Type B pancreatic cell (in vitro differentiated cells): ENCODE results near the gene ERF. TPM values are rescaled to one million over a fixed set of nuclear protein-coding genes. Genes with fewer than 3 reads are reported as not detected.

ENCODE experiments used
- DNase-seq: peaks from one replicate; pipeline ENCODE4 v3.0.0; 2021; ENCODE audit warnings: mixed read lengths; ENCODE audit not compliant: unreplicated experiment; ENCODE audit errors: extremely low spot score
- H3K27ac Mint-ChIP-seq: 2 replicates; pipeline ENCODE4 v1.8.0; 2021; ENCODE audit warnings: mild to moderate bottlenecking, mixed read lengths
- H3K27me3 Mint-ChIP-seq: 2 replicates; pipeline ENCODE4 v1.8.0; 2021; ENCODE audit warnings: mixed read lengths
- H3K36me3 Mint-ChIP-seq: 2 replicates; pipeline ENCODE4 v1.8.0; 2021; ENCODE audit warnings: mixed read lengths
- H3K4me1 Mint-ChIP-seq: one replicate; pipeline ENCODE4 v1.8.0; 2021; ENCODE audit warnings: mixed read lengths; ENCODE audit not compliant: unreplicated experiment
- H3K4me3 Mint-ChIP-seq: 2 replicates; pipeline ENCODE4 v1.8.0; 2021; ENCODE audit warnings: mild to moderate bottlenecking, mixed read lengths
- H3K9me3 Mint-ChIP-seq: 2 replicates; pipeline ENCODE4 v1.8.0; 2021; ENCODE audit warnings: mixed read lengths
- total RNA-seq: library from RNA; stranded (reverse); gene quantifications from 2 replicates; pipeline ENCODE4 v1.2.1, GENCODE V29; 2021; ENCODE audit warnings: low replicate concordance
- TF ChIP-seq, protein P1 (sequence below): fragments of 200-600 bp; sonication (generic); conservative IDR thresholded peaks from 2 replicates; pipeline ENCODE4 v1.5.0; 2021; ENCODE audit warnings: antibody characterized with exemption, mild to moderate bottlenecking

ERF gene
- total RNA-seq, 1 donor from 2014 or later: 78.9 TPM

- Mint-ChIP-seq H3K4me3 (no peak overlapping the region), H3K9me3 (no peaks in the 10 kb centered on the region), H3K27me3 (no peaks in the 10 kb centered on the region), H3K27ac (no peak overlapping the region), H3K36me3 (peaks cover 21% of the 10 kb centered on the region), H3K4me1 (peaks cover 7% of the 10 kb centered on the region)
- TF ChIP-seq, protein P1, sequence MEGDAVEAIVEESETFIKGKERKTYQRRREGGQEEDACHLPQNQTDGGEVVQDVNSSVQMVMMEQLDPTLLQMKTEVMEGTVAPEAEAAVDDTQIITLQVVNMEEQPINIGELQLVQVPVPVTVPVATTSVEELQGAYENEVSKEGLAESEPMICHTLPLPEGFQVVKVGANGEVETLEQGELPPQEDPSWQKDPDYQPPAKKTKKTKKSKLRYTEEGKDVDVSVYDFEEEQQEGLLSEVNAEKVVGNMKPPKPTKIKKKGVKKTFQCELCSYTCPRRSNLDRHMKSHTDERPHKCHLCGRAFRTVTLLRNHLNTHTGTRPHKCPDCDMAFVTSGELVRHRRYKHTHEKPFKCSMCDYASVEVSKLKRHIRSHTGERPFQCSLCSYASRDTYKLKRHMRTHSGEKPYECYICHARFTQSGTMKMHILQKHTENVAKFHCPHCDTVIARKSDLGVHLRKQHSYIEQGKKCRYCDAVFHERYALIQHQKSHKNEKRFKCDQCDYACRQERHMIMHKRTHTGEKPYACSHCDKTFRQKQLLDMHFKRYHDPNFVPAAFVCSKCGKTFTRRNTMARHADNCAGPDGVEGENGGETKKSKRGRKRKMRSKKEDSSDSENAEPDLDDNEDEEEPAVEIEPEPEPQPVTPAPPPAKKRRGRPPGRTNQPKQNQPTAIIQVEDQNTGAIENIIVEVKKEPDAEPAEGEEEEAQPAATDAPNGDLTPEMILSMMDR: no peak
- DNase-seq: no peak
Measured at GRCh38 chr19:42232435-42232834, 22.5 kb downstream of the ERF start.

- Mint-ChIP-seq H3K27me3 (no peaks in the 10 kb centered on the region), H3K4me1 (peaks cover 7% of the 10 kb centered on the region), H3K36me3 (peaks cover 21% of the 10 kb centered on the region), H3K27ac (no peak overlapping the region), H3K4me3 (no peak overlapping the region), H3K9me3 (no peaks in the 10 kb centered on the region)
- TF ChIP-seq, protein P1: no peak
- DNase-seq: no peak
Measured at GRCh38 chr19:42230571-42230970, 24.4 kb downstream of the ERF start.

DNA sequence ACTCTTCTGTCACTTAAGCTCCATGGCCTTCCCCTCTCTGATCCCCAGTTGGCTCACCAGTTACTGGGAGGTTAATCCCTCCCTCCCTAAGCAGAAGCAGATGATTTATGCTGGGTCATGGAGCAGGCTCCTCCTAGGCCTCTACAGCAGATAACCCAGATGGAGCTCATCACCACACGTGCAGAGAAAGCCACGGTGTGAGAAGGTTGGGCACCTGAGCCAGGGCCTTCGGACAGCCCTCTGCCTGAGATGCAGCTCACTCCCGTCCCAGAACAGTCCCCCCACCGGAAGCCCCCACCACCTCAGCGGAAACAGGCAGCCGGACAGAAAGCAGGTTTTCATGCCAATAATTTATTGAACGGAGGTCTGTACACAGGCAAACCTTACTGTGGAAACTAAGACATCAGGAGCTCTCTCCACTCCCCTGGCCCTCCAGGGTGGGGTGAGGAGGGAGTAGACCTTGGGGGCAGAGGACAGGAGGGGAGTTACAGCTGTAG is 25.0 kb downstream of the ERF start:
- TF ChIP-seq, protein P1: no peak

DNA sequence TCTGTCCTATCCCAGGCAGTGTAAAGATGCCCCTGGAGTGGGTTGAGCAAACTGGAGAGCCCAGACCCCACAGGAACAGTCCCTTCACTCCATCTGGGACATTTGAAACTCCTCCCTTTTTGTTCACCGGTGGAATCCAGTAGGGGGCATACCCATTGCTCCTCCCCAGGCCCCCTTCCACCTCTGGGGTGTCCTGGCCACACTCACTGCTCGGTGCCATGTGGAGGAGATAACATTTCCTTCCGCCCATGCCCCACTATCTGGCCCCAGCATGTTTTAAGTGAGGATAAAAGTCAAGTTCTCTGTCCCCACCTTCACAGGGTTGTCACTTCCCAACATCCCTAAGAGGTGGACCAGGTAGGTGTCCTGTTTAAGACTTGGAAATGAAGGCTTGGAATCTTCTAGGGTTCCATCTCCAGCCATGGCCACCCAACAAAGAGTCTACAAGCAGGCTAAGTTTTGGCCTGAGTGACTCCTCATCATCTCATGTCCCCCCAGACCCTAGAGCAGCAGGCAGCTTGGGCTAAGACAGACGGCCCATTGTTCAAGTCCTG is 25.6 kb downstream of the ERF start:
- H3K27ac Mint-ChIP-seq: peak overlapping the region; percentile 31

More for the DNA sequence above, 25.0 kb downstream of the ERF start:
- Mint-ChIP-seq H3K27me3 (no peaks in the 10 kb centered on the region), H3K4me3 (no peak overlapping the region), H3K4me1 (peaks cover 7% of the 10 kb centered on the region), H3K36me3 (peaks cover 19% of the 10 kb centered on the region), H3K9me3 (no peaks in the 10 kb centered on the region), H3K27ac (peak overlapping the region; percentile 31)
- DNase-seq: no peak

GRCh38 chr19:42228641-42229040 is 26.3 kb downstream of the ERF start:
- Mint-ChIP-seq H3K4me1 (peaks cover 7% of the 10 kb centered on the region), H3K4me3 (no peak overlapping the region), H3K27ac (no peak overlapping the region), H3K36me3 (peaks cover 19% of the 10 kb centered on the region), H3K27me3 (no peaks in the 10 kb centered on the region), H3K9me3 (no peaks in the 10 kb centered on the region)
- no peak for DNase-seq
- TF ChIP-seq, protein P1: no peak

More for the DNA sequence above, 25.6 kb downstream of the ERF start:
- H3K4me1 Mint-ChIP-seq: peaks cover 7% of the 10 kb centered on the region
- TF ChIP-seq, protein P1: no peak
- no peaks in the 10 kb centered on the region for H3K9me3 Mint-ChIP-seq
- no peaks in the 10 kb centered on the region for H3K27me3 Mint-ChIP-seq
- no peak overlapping the region for H3K4me3 Mint-ChIP-seq
- H3K36me3 Mint-ChIP-seq: peaks cover 21% of the 10 kb centered on the region
- no peak for DNase-seq
